NCI-H128 (cell line): ENCODE measurements around the gene SEMA5A.

Experiments used
- DNase-seq: peaks from one replicate; lab custom pipeline; 2025; ENCODE audit not compliant: unreplicated experiment; lab: John Stamatoyannopoulos, UW

The SEMA5A gene

DNA sequence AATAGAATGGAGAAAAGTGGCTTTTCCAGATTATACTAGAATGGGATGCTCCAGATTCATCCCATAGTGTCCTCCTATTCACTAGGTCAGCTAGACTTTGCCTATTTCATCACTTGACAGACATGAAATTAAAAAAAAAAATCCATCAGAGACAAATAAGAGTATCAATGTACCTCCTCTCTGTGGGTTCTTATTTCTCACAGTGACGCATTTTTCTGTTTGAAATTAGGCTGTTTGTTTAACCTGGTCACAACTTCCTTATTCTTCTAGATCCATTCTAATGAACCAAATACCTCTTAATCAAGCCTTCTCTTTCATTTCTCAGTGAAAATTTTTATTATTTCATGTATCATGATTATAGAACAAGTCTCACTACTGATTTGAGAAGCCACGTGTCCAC lies 305.4 kb downstream of the SEMA5A start:
- DNase-seq, result no peak

DNA sequence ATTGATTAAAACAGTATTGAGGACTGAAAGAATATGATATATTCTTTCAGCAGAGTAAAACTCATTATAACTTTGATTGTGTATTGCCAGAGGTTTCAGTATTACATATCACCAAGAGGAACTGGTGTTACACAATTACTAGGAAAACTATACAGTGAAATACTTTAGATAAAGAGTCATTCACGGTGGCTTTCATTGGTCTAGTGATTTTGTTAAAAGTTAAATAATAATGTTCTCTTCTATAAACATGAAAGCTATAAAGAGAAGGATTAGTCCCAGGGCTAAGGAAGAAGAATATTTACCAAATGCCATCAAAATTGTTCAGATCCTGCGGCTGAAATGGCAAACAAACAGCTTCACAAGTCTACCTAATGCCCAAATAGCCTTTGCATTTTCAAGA lies 306.2 kb downstream of the SEMA5A start:
- DNase-seq, result no peak

DNA sequence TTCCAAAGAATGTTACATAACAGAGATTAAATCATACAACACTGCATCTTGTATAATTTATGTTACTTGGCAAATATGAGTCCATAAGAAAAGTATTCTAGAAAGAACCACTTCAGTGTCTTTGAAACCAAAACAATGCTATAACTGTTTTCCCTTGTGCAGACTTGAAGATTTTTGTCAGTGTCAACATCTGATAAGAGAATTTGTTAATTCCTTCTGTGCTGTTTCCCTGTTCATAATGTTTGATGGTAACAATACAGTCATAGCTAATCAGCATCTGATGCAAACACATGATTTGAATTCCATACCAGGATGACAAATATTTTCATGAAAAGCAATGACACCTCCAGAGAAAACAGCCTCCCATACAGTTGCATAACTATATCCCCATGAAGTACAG lies 306.8 kb downstream of the SEMA5A start:
- DNase-seq, result no peak

DNA sequence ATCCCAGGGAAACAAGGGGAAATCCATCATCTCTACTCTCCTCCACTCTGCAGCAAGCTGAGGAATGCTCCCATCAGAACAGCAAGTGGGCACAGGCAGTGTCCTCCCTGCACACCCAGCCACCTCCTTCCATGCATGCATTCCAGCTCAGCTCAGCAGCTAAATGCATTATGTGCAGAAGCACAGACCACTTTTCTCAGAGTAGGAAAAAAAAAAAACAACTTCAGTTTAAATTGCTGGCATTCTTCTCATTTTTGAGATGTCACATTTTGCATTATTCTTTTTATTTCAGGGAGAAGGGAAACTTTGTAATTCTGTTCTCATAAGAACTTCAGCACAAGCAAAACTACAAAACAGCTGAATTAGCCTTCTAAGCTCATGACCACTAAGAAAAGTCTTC lies 312.2 kb downstream of the SEMA5A start:
- no peak for DNase-seq

DNA sequence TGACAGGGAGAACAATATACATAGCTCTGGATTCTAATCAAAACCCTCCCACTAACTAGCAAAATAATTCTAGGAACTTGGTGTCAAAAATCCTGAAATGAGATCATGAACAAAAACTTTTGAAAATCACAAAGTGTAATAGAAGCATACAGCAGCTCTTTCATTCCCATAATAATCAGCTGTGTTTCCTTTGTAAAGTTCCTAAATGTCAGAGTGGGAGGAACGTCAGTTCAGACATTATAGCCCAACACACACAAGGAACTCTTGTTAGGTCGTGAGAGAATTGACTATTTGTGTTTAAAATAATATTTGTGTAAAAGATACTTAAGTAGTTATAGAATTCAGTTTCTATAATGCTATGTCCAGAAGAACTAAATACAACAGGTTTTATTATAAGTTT lies 312.8 kb downstream of the SEMA5A start:
- DNase-seq, result no peak

DNA sequence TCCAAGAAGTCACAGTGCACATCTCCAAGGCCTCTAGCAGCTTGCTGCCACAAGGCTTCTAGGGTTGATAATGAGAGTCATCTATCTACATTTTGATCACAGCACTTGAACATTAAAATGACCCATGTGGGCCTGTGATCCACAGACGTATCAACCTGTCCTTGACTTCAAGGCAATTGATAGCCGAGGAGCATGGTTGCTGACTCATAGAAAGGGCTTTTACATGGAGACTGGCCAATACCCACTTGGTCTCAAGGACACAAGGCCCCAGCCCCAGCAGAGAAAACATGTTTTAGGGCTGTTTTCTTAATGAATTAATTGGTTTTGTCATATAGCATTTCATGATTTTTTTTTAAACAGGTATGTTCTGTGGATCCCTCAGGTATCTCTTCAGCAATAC lies 314.0 kb downstream of the SEMA5A start:
- DNase-seq, result no peak

DNA sequence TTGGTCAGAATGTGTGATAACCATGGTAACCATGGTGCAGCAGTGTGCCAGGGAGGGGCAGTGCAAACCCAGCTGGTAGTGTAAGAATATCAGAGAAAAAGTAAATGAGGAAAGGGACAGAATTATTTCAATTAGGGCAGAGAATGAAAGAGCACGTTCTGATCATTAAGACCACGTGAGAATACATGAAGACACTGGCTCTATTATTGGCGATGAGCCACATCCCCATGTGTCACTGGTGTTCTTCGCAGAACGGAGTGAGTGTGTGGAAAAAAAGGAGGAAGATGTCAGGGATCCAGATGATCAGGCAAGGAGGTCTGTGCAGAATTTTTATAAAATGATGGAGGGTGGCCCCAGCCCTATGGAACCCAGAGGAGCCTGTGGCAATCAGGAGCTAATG lies 315.5 kb downstream of the SEMA5A start:
- DNase-seq, result no peak

DNA sequence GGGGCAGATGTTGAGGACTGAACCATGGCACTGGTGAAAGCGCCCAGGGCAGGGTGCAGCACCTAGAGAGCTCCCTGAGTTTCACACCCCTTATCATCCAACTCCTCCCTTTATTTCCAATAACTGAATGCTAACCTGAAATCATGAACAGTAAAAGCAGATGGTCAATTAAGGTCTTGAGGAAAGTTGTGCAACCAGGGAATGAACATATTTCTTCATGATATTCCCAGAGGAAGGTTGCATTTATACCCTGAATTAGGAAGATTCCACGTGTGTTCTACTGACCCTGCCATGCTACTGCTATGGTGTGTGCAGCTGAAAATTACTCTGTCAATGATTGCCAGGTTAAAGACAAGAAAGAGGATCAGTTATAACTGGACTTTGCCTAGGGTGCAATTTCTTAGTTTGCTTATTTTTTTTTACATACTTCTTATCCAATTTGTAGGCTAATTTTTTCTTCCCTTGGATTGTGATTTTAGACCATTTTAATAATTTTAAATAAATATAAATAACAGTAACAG lies 319.8 kb downstream of the SEMA5A start:
- DNase-seq, result no peak

DNA sequence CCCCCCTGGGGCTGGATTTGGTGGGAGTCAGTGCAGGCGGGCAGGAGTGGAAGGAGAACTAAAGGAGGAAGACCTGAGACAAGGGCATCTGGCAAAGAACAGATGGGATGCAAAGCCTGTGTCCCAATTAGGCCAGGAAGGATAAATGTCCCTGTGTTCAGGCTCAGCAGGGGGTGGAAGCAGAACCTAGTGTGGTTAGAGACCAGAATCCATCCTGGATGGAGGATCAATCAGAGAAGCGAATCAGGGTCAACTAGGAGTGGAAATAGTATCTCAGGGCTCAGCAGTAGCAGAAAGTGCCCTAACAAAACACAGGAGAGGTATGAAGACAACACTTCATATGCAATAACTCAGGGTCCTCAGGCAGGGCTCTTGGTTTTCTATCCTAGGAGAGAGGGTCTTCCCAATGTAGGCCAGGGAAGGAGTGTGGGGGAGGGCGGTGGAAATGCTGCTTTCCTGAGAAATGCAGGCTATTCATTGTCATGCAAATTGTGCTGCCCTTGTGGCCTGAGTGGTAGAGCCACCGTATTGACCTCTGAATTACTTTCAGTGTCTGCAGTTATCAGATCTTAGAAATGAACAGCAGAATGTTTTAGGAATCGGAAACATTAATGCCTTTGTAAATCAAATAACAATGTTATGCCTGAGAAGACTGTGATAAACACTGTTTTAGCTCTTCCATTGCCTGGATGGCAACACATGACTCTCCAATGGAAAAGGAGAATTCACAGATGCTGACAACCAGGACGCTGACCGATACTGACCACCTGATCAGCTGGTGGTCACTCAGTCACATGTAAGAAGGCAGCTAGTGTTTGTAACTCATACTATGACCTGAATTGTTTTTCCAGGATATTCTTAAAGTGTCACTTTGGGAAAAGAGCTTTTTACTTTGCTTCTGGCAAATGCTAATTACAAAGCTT lies 323.6 kb downstream of the SEMA5A start:
- DNase-seq, result no peak

DNA sequence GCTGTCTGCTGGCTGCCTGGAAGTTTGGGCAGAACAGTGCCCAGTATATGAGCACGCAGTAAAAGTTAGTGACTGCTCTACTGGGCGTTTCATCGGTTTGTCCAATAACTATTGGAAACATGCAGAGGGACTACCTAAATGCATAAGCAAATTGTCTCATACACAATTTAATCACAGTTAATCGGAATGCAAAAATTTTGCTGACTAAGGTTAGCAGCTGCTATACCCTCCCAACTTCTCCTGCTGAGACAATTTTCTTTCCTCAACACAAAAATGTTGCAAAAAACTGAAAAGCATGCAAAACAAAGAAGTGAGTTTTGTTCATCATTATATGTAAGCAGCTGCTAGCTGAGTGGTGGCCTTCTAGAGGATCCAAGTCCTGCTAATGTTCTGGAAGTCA lies 327.5 kb downstream of the SEMA5A start:
- no peak for DNase-seq

DNA sequence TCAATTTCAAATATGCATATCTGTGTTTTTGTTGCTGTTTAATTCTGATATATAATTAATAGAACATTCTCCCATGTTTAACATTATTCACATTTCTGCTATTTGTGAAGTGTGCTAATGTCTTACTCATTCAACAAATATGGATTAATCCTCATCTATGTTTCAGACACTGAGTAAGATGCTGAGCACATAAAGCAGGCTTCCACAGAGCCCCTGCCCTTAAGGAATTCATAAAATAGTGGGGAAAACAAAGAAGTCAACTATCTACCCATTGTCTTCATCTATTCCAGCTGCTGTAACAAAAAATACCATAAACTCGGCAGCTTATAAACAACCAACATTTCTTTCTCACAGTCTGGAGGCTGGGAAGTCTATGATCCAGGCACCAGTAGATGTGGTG lies 333.3 kb downstream of the SEMA5A start:
- no peak for DNase-seq

DNA sequence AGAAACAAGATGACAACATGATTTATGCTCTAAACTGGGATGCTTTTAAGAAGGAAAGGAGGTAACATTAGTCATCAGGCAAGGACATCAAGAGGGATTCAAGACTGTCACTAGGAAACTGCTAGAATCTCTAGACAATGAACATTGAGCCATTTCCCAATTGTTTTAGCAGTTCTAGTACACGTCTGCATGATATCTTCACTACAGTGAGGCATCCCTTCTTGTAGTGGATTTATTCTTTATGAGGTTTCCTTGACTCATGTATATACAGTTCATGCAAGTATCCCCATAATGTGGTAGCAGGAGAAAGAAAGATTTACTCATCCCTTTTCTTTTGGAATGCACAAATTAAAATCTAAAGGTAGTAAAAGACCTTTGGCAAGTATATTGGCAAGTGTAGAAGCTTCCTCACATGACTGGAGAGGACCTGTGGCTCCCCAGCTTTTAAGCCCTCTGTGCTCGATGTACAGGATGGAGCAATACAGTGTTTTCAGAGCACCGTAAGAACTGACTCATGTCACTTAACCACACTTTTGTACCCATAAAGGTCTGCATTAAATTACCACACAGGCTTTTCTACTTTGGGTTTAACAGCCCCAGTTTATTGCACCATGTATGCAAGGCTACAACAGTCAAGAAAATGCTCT lies 335.9 kb downstream of the SEMA5A start:
- DNase-seq, result no peak

DNA sequence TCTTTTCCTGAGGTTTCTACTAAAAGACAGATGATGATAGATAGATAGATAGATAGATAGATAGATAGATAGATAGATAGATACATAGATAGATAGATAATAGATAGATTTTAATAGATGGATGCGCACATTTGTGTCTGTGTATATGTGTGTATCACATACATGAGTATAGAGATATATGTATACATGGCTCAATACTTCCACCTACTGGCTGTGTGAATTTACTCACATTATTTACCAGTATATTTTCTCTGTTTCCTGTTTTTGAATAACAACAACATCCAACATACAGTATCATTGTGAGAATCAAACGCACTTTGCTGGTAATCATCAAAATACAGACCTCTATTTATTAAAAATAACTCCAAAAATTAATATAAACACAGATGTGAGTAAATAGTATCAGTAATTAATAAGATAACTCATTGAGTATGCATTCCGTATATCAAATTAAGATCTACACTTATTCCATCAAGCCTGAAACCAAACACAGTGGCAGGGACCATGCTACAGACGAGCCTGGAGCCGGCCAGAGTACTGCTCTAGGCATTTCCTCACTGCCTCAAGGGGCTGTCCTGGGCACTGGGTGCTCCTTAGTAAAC lies 338.0 kb downstream of the SEMA5A start:
- DNase-seq, result peak; percentile 43

DNA sequence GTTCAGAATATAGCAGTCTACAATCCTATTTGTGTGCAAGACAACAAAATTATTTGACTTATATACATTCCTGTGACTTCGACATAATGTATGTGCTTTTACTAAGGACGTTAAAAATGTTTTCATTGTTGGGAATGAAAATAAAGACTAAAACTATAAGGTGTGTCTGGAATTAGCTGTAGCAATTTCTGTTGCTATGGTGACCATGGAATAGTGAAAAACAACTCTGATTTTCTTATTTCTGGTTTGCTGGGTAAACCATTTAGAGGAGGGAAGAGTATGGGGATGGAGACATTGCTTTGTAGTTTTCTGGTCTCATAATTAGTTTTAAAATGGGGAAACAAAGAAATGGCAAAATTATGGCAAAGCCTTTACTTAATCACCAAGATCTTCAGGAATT lies 343.2 kb downstream of the SEMA5A start:
- no peak for DNase-seq

DNA sequence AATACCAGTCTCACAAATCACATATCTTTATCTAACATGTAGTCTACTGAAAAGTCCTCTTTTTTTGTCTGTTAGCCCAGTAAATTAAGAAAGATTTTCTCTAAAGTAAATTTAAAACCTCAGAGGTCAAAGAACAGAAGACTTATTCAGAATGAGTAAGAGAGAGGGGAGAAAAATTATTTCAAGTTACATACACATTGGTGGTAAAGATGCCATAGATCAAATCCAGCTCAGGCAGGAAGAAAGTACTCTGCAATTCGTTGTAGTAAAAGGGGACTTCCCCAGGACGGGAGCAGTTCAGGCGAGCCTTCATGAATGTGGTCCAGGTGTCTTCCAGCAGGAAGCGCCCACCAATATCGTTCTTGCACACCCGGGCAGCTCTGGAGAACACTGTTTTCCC lies 344.1 kb downstream of the SEMA5A start:
- DNase-seq, result no peak

DNA sequence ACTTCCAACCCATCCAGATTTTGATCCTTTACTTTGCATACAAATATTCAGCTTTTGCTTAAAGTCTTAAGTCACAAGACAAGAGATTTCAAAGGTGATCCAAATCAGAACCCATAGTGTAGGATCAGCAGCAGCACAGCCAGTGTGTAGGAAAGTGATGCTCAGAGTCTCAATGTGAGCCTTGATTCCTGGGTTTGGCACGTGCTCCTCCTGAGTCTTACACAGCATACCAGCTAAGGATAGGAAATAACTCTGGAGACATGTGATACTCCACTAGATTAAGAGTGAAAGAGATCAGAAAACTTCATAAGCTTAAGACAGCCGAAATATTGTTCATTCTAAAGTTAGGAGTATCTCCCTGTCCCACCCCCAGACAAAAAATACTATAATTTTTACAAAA lies 344.9 kb downstream of the SEMA5A start:
- DNase-seq, result no peak

DNA sequence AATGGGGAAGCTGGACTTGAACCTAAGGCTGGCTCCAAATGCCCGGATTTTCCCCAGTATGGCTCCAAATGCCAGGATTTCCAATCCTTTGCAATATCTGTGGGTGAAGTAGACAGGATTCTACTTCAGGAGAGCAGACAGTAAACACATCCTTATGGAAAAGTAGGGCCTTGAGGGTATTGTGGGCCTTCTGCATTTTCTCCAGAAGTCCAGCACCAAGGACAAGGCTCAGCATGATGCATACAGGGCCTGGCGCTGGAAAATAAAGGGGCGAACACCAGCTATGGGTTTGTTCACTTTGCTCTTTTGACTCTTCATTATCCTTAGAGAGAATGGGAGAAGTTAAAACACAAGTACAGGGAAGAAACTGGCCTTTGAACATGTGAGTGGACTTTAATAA lies 347.5 kb downstream of the SEMA5A start:
- DNase-seq, result no peak

DNA sequence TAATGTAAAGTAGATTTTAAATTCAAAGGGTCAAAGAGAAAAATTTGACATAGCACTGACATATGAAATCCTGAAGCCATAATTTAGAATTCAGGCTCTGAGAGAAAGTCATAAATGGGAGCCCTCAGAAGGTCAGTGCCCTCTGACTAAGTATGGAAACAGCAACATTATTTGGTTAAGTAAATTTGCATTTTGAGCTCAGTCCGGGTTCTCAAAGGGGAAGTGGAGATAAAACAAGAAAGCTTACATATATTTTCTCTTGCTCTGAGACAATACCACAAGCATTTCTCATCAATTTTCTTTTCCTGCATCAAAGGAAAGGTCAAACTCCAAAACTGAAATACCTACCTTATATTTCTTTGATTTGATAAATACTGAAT lies 348.0 kb downstream of the SEMA5A start:
- DNase-seq, result no peak

DNA sequence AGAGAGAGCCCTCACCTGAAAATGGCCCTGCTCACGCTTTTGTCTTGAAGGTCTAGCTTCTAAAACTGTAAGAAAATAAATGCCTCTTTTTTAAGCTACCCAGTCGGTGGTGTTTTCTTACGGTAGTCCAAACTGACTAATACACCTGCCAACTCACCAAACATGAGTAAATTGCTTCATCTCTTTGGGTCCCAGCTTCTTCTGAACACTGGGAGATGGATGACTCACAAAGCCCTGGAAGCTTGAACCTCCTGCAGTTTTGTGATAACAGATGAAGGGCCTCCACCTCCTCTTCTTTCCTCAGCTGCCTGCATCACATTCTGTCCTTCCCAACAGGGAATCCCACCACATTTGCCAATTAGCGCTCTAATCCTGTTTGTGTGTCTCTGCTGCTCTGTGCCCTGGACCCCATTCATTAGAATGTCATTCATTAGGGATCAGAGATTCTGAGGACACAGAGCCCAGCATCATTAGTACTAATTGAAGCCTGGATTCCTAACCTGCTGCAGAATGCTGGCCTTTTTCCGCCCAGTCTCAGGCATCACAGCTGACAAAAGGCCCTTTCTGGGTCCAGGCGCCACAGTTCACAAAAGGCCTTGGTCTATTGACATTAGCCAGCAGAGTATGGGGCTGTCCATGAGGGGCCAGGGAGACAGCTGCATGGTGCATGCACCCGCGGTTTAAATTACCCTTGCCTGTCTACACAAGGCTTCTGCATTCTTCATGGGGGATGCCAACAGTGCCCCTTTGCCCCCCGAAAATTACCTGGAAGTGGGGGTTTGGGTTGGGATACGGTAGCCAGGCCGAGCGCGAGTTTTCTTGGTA lies 349.3 kb downstream of the SEMA5A start:
- DNase-seq, result no peak

DNA sequence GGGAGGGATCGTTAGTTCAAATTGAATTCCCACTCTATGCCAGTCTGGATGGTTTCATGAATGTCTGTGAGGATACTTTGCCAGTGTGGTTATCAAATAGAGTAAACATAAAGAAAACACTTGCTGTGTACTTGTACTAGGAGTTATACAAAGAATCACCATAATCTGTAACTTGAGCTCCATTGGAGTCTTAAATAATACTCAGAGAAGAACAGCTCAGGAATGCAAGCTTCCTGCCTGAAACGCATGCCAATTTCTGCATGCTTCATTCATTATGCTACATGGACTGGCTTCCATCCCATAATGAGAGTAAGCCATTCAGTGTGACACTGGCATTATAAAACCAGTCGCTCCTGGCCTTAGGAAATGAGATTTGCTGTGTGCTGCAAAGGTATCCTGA lies 351.4 kb downstream of the SEMA5A start:
- no peak for DNase-seq

DNA sequence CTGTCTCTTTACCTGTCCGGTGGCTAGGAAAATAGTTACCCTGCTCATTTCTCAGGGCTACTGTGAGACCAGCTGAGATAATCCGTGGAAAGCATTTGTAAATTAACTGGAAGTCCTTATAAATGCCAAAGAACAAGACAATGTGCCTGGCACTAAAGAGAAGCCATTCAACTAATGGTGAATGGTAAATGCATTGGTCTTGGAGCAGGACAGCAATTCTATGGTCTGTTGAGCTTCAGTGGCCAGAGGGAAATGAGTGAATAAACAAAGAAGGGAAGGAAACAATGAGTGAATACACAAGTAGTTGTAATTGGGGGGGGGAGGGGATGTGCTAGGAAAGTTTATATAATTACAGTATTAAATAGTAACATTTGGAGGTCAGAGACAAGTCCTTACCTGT lies 353.6 kb downstream of the SEMA5A start:
- DNase-seq, result no peak
